HG02885 (cell line): ENCODE results near the gene RNF13.
A peak's percentile ranks its signal among the peaks of the same experiment; 100 is the strongest.
"Not testable (repeated sequence)": the region's sequence is repeated elsewhere in the genome, so short reads cannot be mapped to it uniquely, and the experiment has no call there.

Source experiments
- ATAC-seq: cut with Tn5 transposase; IDR thresholded peaks from one replicate; pipeline ENCODE4 v1.9.1; 2021; ENCODE audit warnings: mild to moderate bottlenecking; ENCODE audit not compliant: unreplicated experiment, poor library complexity

Gene RNF13

DNA sequence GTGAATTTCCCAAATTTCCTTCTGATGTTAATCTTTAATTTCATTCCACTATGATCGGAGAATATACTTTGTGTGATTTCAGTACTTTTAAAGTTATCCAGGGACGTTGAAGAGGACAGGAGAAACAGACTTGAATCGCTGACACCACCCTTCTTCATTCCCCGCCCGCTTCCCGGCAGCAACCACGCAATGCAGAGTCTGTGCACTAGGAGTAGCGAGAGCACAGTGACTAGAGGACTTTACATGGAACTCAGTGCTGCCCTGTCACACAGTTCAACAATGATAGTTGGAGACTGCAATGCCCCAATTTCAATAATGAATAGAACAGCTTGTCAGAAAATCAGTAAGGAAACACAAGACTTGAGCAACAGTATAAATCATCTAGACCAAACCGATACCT lies 73.9 kb downstream of the RNF13 start:
- ATAC-seq, result no peak

DNA sequence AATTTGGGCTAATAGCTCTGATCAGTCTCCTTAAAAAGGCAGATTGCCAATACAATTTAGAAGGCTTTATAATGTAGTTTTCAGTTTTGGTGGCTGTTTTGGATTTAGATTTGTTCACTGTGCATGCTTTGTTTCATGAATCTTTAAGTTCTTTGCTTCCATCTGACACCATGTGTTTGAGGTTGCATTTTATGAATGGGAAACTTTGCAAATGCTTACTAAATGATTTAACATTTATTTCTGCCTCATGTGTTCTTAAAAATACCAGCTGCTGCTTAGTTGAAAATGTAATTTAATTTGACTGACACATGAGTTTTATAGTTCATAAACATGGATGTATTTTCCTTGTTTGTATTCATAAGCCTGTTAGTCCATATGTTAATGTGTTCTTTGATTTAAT lies 78.6 kb downstream of the RNF13 start:
- ATAC-seq, result no peak

GRCh38 chr3:149892371-149892770 lies 79.4 kb downstream of the RNF13 start:
- no peak for ATAC-seq

GRCh38 chr3:149894205-149894604 lies 81.2 kb downstream of the RNF13 start:
- ATAC-seq, result no peak

DNA sequence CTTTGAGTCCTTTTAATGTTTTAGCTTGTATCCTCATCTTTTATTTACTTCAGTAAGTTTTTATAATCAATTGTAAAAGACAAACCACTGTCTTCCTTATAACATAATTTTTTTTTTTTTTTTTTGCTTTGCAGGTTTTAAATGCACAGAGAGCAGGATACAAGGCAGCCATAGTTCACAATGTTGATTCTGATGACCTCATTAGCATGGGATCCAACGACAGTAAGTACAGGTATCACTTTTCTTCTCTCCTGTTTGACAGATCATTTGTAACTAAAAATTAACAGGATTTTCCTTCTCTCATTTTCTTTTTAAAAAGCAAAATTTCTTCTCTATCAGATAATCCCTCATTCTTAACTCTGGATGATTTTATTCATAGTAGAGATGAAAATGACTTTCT lies 82.3 kb downstream of the RNF13 start:
- no peak for ATAC-seq

DNA sequence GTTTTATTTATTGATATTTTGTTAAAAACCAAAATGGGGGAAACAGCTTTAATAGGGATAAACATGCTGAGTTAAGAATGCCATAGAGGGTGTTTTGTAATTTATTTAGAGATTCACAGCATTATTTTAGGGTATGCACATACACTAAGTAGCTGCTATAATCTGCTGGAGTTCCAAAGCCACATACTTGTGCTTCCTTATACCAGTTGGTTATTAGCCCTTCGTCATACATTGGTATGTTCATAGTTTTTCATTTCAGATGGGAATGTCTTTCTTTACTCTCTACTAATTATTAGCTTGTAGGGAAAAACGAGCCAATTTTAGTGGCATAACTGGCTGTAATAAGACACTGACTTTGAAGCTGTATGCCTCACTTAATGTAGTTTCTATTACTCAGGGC lies 82.8 kb downstream of the RNF13 start:
- ATAC-seq, result no peak

- ATAC-seq, result no peak
These were observed 85.8 kb downstream of the RNF13 start for GRCh38 chr3:149898771-149899170.

DNA sequence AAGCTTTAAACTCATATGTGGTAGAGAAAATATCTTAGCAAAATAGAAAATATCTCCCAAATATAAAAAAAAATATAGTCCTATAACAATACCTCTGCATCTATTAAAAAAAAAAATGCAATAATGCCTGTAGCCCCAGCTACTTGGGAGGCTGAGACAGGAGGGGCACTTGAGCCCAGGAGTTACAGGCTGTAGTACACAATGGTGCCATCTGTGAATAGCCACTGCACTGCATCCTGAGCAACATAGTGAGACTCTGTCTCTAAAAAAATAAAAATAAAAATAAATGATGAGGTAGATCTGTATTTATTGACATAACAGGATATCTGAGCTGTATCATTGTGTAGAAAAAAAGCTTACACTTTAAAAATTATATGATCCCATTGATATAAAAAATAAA lies 87.3 kb downstream of the RNF13 start:
- no peak for ATAC-seq

DNA sequence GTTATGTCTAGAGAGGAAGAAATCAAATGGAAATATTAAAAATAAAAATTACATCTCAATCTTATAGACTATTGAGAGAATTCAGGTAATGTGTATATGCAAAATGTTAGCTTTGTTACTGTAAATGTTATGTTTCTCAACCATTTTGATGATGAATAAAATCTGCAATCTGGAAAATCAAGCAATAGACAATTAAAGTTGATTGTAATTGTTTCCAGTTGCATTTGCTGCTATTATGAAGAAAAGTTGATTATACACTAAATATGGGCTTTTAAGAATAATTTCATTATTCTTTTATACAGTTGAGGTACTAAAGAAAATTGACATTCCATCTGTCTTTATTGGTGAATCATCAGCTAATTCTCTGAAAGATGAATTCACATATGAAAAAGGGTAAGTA lies 88.8 kb downstream of the RNF13 start:
- ATAC-seq, result no peak

- no peak for ATAC-seq
These were observed 89.6 kb downstream of the RNF13 start for GRCh38 chr3:149902498-149903139.

DNA sequence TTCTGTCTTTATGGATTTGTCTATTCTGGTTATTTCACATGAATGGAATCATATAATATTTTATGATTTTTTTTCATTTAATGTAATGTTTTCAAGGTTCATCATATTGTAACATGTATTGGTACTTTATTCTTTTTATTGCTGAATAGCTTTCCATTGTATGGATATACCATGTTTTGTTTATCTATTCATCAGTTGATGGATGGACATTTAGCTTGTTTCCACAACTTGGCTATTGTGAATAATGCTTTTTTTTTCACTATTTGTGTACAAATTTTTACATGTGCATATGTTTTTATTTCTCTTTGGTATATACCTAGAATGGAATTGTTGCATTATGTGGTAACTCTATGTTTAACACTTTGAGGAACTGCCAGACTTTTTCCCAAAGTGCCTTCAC lies 93.0 kb downstream of the RNF13 start:
- no peak for ATAC-seq

DNA sequence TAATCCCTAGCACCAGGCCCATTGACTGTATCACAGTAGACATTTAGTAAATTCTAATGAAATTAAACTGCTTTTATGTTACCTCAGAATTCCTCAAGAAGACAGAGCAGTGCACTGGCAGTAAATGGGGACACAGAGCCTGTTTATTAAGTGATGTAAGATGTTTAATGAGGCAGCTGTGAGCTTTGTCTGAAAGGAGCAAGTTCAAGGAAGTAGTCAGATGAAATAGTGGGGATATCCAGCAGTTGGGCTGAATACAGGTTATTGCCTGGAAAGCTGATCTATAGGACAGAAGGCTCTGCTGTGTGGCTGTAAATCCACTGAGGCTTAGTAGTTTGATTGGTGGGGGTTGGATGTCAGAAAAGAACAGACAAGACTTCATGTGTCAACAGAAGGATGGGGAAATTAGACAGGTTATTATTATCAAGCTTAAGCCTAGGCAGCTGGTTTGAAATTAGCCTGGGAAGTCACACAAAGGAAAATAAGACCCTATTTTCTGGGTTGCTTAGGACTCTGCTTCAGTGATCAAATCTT lies 95.5 kb downstream of the RNF13 start:
- no peak for ATAC-seq

GRCh38 chr3:149909923-149910322 lies 96.9 kb downstream of the RNF13 start:
- ATAC-seq, result no peak

DNA sequence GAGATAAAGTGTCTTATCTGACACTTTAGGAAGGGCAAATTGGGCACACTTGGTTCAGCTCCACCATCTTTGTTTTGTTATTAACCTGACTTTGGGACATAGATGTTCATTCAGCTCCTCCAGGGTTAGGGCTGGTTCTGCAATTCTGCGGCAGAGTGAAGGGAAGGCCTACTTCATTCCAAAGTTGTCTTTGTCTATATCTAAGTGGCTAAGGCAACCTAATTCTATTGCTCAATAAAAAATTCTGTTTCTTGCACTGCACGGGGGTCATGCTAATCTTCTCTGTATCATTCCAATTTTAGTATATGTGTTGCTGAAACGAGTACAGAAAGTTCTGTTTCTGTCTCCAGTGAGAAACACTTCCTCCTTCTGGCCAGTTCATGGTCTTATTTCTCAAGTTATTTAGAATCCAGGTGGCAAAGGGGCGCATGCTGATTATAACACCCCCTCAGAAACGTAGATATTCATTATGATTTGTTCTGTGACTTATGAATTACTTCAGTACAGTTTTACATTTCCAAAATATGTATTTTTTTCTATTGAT lies 104.2 kb downstream of the RNF13 start:
- ATAC-seq, result no peak

DNA sequence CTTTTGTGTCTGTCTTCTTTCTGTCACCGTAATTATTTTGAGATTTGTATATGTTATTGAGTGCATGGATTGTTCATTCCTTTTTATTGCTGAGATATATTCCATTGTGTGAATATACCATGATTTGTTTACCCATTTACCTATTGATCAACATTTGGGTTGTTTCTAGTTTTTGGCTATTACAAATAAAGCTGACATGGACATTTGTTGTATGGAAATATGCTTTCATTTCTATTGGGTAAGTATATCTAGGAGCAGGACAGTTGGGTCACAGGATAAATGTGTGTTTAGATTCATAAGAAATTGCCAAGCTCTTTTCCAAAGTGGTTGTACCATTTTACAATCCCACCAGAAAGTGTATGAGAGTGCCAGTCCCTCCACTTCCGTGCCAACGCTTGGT lies 106.5 kb downstream of the RNF13 start:
- no peak for ATAC-seq

DNA sequence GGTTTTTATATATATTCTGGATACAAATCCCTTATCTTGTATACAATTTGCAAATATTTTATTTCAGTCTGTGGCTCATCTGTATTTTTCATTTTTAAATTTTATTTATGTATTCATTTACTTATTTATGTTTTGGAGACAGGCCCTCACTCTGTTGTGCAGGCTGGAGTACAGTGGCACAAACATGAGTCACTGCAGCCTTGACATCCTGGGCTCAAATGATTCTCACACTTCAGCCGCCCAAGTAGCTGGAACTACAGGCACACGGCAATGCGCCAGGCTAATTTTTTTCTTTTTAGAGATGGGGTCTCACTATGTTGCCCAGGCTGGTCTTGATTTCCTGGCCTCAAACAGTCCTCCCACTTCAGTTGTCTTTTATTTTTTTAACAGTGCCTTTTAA lies 107.1 kb downstream of the RNF13 start:
- ATAC-seq, result no peak

DNA sequence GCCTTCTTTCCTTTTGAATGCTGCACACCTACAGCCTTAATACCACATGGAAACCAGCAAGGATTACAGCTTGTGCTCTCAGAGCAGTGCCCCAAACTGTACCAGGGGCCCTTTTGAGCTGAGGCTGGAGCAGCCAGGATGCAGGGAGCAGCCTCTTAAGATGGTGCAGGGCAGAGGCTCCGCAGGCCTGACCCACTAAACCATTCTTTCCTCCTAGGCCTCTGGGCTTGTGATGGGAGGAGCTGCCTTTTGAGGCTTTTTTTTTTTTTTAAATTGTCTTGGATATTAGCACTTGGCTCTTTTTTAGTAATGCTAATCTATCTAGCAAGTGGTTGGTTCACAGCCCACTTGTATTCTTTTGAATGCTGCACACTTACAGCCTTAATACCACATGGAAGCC lies 120.0 kb downstream of the RNF13 start:
- no peak for ATAC-seq

- ATAC-seq, result no peak
These were observed 120.8 kb downstream of the RNF13 start for GRCh38 chr3:149933858-149934257.

GRCh38 chr3:149934524-149934923 lies 121.5 kb downstream of the RNF13 start:
- ATAC-seq, result no peak

GRCh38 chr3:149936812-149937230 lies 123.8 kb downstream of the RNF13 start:
- peak; percentile 71 for ATAC-seq

- ATAC-seq, result not testable (repeated sequence)
These were observed 125.5 kb downstream of the RNF13 start for GRCh38 chr3:149938392-149939055.

DNA sequence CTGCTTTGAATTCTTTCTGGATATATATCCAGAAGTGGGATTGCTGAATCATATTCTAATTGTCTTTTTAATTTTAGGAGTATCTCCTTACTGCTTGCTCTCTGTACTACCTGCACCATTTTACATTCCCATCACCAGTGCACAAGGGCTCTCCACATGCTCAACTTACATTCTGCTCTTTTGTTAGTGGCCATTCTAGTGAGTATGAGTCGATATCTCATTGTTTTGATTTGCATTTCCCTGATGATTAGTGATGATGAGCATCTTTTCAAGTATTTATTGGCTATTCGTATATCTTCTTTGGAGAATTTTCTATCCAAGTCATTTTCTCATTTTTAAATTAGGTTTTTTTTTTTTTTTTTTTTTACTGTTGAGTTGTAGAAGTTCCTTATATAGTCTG lies 128.2 kb downstream of the RNF13 start:
- ATAC-seq, result no peak
